Smooth muscle cell (in vitro differentiated cells): ENCODE data around the gene ARL4A. TPM values are rescaled to one million over a fixed set of nuclear protein-coding genes. Genes with fewer than 3 reads are reported as not detected.
A peak's percentile ranks its signal among the peaks of the same experiment; 100 is the strongest.
"Not testable (repeated sequence)": the region's sequence is repeated elsewhere in the genome, so short reads cannot be mapped to it uniquely, and the experiment has no call there.

Experiments used
- DNase-seq: peaks from one replicate; lab custom pipeline; 2025; ENCODE audit not compliant: unreplicated experiment; lab: John Stamatoyannopoulos, UW
- H2AFZ ChIP-seq: fragments of 200-600 bp; sonication (generic); 2 replicates; pipeline ENCODE4 v1.6.0; 2016; ENCODE audit warnings: antibody characterized with exemption, low read depth, mild to moderate bottlenecking
- H3F3A ChIP-seq: fragments of 200-600 bp; sonication (generic); 2 replicates; pipeline ENCODE4 v1.6.0; 2017; ENCODE audit warnings: antibody characterized with exemption, low read depth
- H3K27ac ChIP-seq: fragments of 200-600 bp; sonication (generic); 2 replicates; pipeline ENCODE4 v1.5.1; 2016; ENCODE audit warnings: low read depth, mild to moderate bottlenecking
- H3K27me3 ChIP-seq: fragments of 200-600 bp; sonication (generic); 2 replicates; pipeline ENCODE4 v1.6.1; 2016; ENCODE audit warnings: low read depth, mild to moderate bottlenecking
- H3K36me3 ChIP-seq: fragments of 200-600 bp; sonication (generic); 2 replicates; pipeline ENCODE4 v1.5.1; 2016; ENCODE audit warnings: low read depth
- H3K4me1 ChIP-seq: fragments of 200-600 bp; sonication (generic); 2 replicates; pipeline ENCODE4 v1.5.1; 2016; ENCODE audit warnings: low read depth
- H3K4me2 ChIP-seq: fragments of 200-600 bp; sonication (generic); 2 replicates; pipeline ENCODE4 v1.6.0; 2016; ENCODE audit warnings: mild to moderate bottlenecking
- H3K4me3 ChIP-seq: fragments of 200-600 bp; sonication (generic); 2 replicates; pipeline ENCODE4 v1.5.1; 2016; ENCODE audit warnings: mild to moderate bottlenecking
- H3K79me2 ChIP-seq: fragments of 200-600 bp; sonication (generic); 2 replicates; pipeline ENCODE4 v1.6.0; 2016; ENCODE audit warnings: low read depth, mild to moderate bottlenecking
- H3K9ac ChIP-seq: fragments of 200-600 bp; sonication (generic); 2 replicates; pipeline ENCODE4 v1.6.0; 2016; ENCODE audit warnings: low read depth
- H3K9me3 ChIP-seq: fragments of 200-600 bp; sonication (generic); replicated peaks from 2 replicates; pipeline ENCODE4 v1.5.1; 2016; ENCODE audit warnings: low read depth
- H4K20me1 ChIP-seq: fragments of 200-600 bp; sonication (generic); 2 replicates; pipeline ENCODE4 v1.6.0; 2016; ENCODE audit warnings: low read depth
- WGBS: methylation state at CpG from one replicate; pipeline ENCODE4 v1.1.7; 2016; ENCODE audit warnings: low lambda C conversion rate; 5-methylcytosine and 5-hydroxymethylcytosine counted together
- polyA plus RNA-seq: library from polyadenylated mRNA; unstranded; fragments of >200 nt; fragmentation: Nextera tagmentation; extraction: Ambion mirVana; gene quantifications from 2 replicates; pipeline ENCODE4 v1.2.1, GENCODE V29; 2016
- total RNA-seq: library from RNA; depleted of rRNA; stranded (reverse); fragments of >200 nt; gene quantifications from 2 replicates; pipeline ENCODE4 v1.2.3, GENCODE V29; 2014
- TF ChIP-seq, protein P1 (sequence below): fragments of 200-600 bp; sonication (generic); IDR thresholded peaks from 2 replicates; pipeline ENCODE4 v1.5.1; 2017; ENCODE audit warnings: borderline replicate concordance, mild to moderate bottlenecking, antibody characterized with exemption; ENCODE audit not compliant: insufficient read depth, poor library complexity, severe bottlenecking

ARL4A gene
- total and polyA plus RNA-seq, 2 experiments from 2014 or later: 86.6 to 113 TPM

GRCh38 chr7:12684733-12685132 is 2.7 kb upstream of the ARL4A start:
- TF ChIP-seq, protein P1, sequence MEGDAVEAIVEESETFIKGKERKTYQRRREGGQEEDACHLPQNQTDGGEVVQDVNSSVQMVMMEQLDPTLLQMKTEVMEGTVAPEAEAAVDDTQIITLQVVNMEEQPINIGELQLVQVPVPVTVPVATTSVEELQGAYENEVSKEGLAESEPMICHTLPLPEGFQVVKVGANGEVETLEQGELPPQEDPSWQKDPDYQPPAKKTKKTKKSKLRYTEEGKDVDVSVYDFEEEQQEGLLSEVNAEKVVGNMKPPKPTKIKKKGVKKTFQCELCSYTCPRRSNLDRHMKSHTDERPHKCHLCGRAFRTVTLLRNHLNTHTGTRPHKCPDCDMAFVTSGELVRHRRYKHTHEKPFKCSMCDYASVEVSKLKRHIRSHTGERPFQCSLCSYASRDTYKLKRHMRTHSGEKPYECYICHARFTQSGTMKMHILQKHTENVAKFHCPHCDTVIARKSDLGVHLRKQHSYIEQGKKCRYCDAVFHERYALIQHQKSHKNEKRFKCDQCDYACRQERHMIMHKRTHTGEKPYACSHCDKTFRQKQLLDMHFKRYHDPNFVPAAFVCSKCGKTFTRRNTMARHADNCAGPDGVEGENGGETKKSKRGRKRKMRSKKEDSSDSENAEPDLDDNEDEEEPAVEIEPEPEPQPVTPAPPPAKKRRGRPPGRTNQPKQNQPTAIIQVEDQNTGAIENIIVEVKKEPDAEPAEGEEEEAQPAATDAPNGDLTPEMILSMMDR: no peak
- peaks cover 6% of the 10 kb centered on the region for H3K4me1 ChIP-seq
- no peak overlapping the region for H2AFZ ChIP-seq
- H3K9me3 ChIP-seq: no peaks in the 10 kb centered on the region
- H3K36me3 ChIP-seq: no peaks in the 10 kb centered on the region
- no peak overlapping the region for H3K4me3 ChIP-seq
- H4K20me1 ChIP-seq: peaks cover 20% of the 10 kb centered on the region
- 90% methylated on average over 19 of the region's 19 CpGs for WGBS
- no peak overlapping the region for H3K27ac ChIP-seq
- peaks cover 22% of the 10 kb centered on the region for H3K79me2 ChIP-seq
- H3K9ac ChIP-seq: no peak overlapping the region
- H3K4me2 ChIP-seq: no peak overlapping the region
- H3F3A ChIP-seq: peaks cover 5% of the 10 kb centered on the region
- H3K27me3 ChIP-seq: no peaks in the 10 kb centered on the region
- DNase-seq: no peak

- peaks cover 28% of the 10 kb centered on the region for H4K20me1 ChIP-seq
- TF ChIP-seq, protein P1: peak; percentile 39
- H3F3A ChIP-seq: peaks cover 5% of the 10 kb centered on the region
- peak overlapping the region; percentile 29 for H2AFZ ChIP-seq
- H3K4me3 ChIP-seq: peak overlapping the region; percentile 78
- H3K79me2 ChIP-seq: peaks cover 30% of the 10 kb centered on the region
- peak overlapping the region; percentile 90 for H3K27ac ChIP-seq
- H3K4me1 ChIP-seq: peaks cover 12% of the 10 kb centered on the region
- H3K27me3 ChIP-seq: no peaks in the 10 kb centered on the region
- H3K9ac ChIP-seq: no peak overlapping the region
- 59% methylated on average over 13 of the region's 13 CpGs for WGBS
- no peak for DNase-seq
- peak overlapping the region; percentile 94 for H3K4me2 ChIP-seq
- H3K36me3 ChIP-seq: no peaks in the 10 kb centered on the region
- H3K9me3 ChIP-seq: no peaks in the 10 kb centered on the region
Measured at GRCh38 chr7:12685550-12685949, 1.9 kb upstream of the ARL4A start.

- WGBS: 5% methylated on average over 52 of the region's 54 CpGs
- peaks cover 38% of the 10 kb centered on the region for H3K79me2 ChIP-seq
- peaks cover 35% of the 10 kb centered on the region for H4K20me1 ChIP-seq
- H3K27ac ChIP-seq: peak overlapping the region; percentile 90
- TF ChIP-seq, protein P1: peak; percentile 92
- H3K4me1 ChIP-seq: peaks cover 17% of the 10 kb centered on the region
- peak overlapping the region; percentile 94 for H3K4me2 ChIP-seq
- peak overlapping the region; percentile 78 for H3K4me3 ChIP-seq
- peak overlapping the region; percentile 98 for H3K9ac ChIP-seq
- H3K36me3 ChIP-seq: no peaks in the 10 kb centered on the region
- H3F3A ChIP-seq: peaks cover 7% of the 10 kb centered on the region
- peak overlapping the region; percentile 92 for H2AFZ ChIP-seq
- peak; percentile 84 for DNase-seq
- H3K9me3 ChIP-seq: no peaks in the 10 kb centered on the region
- H3K27me3 ChIP-seq: no peaks in the 10 kb centered on the region
Measured at GRCh38 chr7:12686234-12686890, 1.1 kb upstream of the ARL4A start.

GRCh38 chr7:12687718-12688171 is 312 bp downstream of the ARL4A start:
- Histone ChIP-seq H4K20me1 (peaks cover 47% of the 10 kb centered on the region), H3K4me3 (peak overlapping the region; percentile 78), H3K36me3 (no peaks in the 10 kb centered on the region), H3K27ac (peak overlapping the region; percentile 90), H3K9ac (peak overlapping the region; percentile 82), H3K79me2 (peaks cover 52% of the 10 kb centered on the region), H3K9me3 (no peaks in the 10 kb centered on the region), H3F3A (peaks cover 9% of the 10 kb centered on the region), H2AFZ (no peak overlapping the region), H3K27me3 (no peaks in the 10 kb centered on the region), H3K4me1 (peaks cover 17% of the 10 kb centered on the region), H3K4me2 (peak overlapping the region; percentile 94)
- WGBS: 3% methylated on average over 12 of the region's 12 CpGs
- no peak for DNase-seq
- TF ChIP-seq, protein P1: no peak

GRCh38 chr7:12688485-12689170 is 1.2 kb downstream of the ARL4A start:
- Histone ChIP-seq H4K20me1 (peaks cover 47% of the 10 kb centered on the region), H3F3A (peaks cover 12% of the 10 kb centered on the region), H3K4me2 (peak overlapping the region; percentile 94), H3K4me3 (peak overlapping the region; percentile 78), H3K9ac (peak overlapping the region; percentile 82), H3K4me1 (peaks cover 17% of the 10 kb centered on the region), H3K79me2 (peaks cover 61% of the 10 kb centered on the region), H3K27ac (peak overlapping the region; percentile 90)
- WGBS: 66% methylated on average over 3 of the region's 3 CpGs
- H3K27me3 ChIP-seq, H3K9me3 ChIP-seq, DNase-seq, H3K36me3 ChIP-seq, H2AFZ ChIP-seq: not testable (repeated sequence)
